Sciatic nerve (tissue), 2 donors: Measurements from ENCODE around the gene XXYLT1. TPM values are rescaled to one million over a fixed set of nuclear protein-coding genes. Genes with fewer than 3 reads are reported as not detected.
A peak's percentile ranks its signal among the peaks of the same experiment; 100 is the strongest.

ENCODE experiments used
- ATAC-seq: fragments of 200-7000 bp; cut with Tn5 transposase; one replicate; pipeline ENCODE4 v1.9.1; 2020; ENCODE audit warnings: mild to moderate bottlenecking, moderate library complexity
- DNase-seq: peaks from one replicate; pipeline ENCODE4 v3.0.0-alpha.2; 2020; ENCODE audit warnings: low spot score
- intact Hi-C: fragments of 100-400 bp; cut with DNase I; formaldehyde crosslinking; loops from one replicate; pipeline ENCODE4 v1.14.2; 2022
- total RNA-seq: library from RNA; stranded (reverse); fragmentation: NEBNext Ultra II Directional; extraction: Animal tissue kit (Norgen Biotek cat#: 25700); gene quantifications from one replicate; pipeline ENCODE4 v1.2.1, GENCODE V29; 2021
- donor health status: DM: no; HTN: no; CAD: no.
- donor health status: DM: no; HTN: no; CAD: no.

XXYLT1 gene
- total RNA-seq, 1 donor from 2014 or later: 11.0 TPM

- intact Hi-C loops: no loop called here
- ATAC-seq (no peak), DNase-seq (no peak)
Observed at GRCh38 chr3:195181113-195181498, 89.9 kb downstream of the XXYLT1 start.

- DNase-seq (no peak), ATAC-seq (no peak)
- intact Hi-C loops: no loop called here
Observed at GRCh38 chr3:195180490-195181112, 90.4 kb downstream of the XXYLT1 start.

GRCh38 chr3:195179776-195180489 lies 91.0 kb downstream of the XXYLT1 start:
- intact Hi-C loops: no loop called here
- DNase-seq: no peak

GRCh38 chr3:195178124-195178910 lies 92.6 kb downstream of the XXYLT1 start:
- DNase-seq (no peak), ATAC-seq (no peak)
- intact Hi-C loops: no loop called here

More at GRCh38 chr3:195179776-195180489, 91.0 kb downstream of the XXYLT1 start:
- ATAC-seq: peak; percentile 39

- DNase-seq: no peak
- intact Hi-C loops: no loop called here
- ATAC-seq: no peak
Observed at GRCh38 chr3:195177422-195178123, 93.4 kb downstream of the XXYLT1 start.

GRCh38 chr3:195176776-195177175 lies 94.2 kb downstream of the XXYLT1 start:
- ATAC-seq (no peak), DNase-seq (no peak)
- intact Hi-C loops: no loop called here

GRCh38 chr3:195175476-195176337 lies 95.3 kb downstream of the XXYLT1 start:
- intact Hi-C loops: no loop called here
- ATAC-seq (no peak), DNase-seq (no peak)

- intact Hi-C loops: no loop called here
- ATAC-seq: no peak
- no peak for DNase-seq
Observed at GRCh38 chr3:195175076-195175475, 95.9 kb downstream of the XXYLT1 start.

GRCh38 chr3:195173657-195174056 lies 97.3 kb downstream of the XXYLT1 start:
- no peak for ATAC-seq
- no peak for DNase-seq
- intact Hi-C loops: no loop called here

GRCh38 chr3:195172896-195173295 lies 98.1 kb downstream of the XXYLT1 start:
- intact Hi-C loops: no loop called here
- ATAC-seq (no peak), DNase-seq (no peak)

- intact Hi-C loops: no loop called here
- DNase-seq (no peak), ATAC-seq (peak; percentile 47)
Observed at GRCh38 chr3:195172039-195172684, 98.8 kb downstream of the XXYLT1 start.

GRCh38 chr3:195171093-195171873 lies 99.7 kb downstream of the XXYLT1 start:
- DNase-seq (no peak), ATAC-seq (no peak)
- intact Hi-C loops: no loop called here

- ATAC-seq: no peak
- intact Hi-C loops: no loop called here
- no peak for DNase-seq
Observed at GRCh38 chr3:195170496-195170895, 100.5 kb downstream of the XXYLT1 start.

- intact Hi-C loops: no loop called here
- no peak for DNase-seq
- no peak for ATAC-seq
Observed at GRCh38 chr3:195169011-195169649, 101.8 kb downstream of the XXYLT1 start.

GRCh38 chr3:195168009-195168762 lies 102.8 kb downstream of the XXYLT1 start:
- DNase-seq: no peak
- no peak for ATAC-seq
- intact Hi-C loops: no loop called here

GRCh38 chr3:195165790-195166189 lies 105.2 kb downstream of the XXYLT1 start:
- no peak for DNase-seq
- ATAC-seq: no peak
- intact Hi-C loops: no loop called here
